ENCODE data around the gene PARD3. TPM values are rescaled to one million over a fixed set of nuclear protein-coding genes. Genes with fewer than 3 reads are reported as not detected.

PARD3 gene
- total and polyA plus RNA-seq, 5 donors, result 10.5 to 40.3 (median 27.8) TPM

GRCh38 chr10:34119456-34119855, 695.6 kb downstream of the PARD3 start:
- Histone ChIP-seq H3K27me3 (ENCODE audit: control insufficient read depth, insufficient read depth) (no peaks in the 10 kb centered on the region), H3K4me1 (ENCODE audit: control insufficient read depth, insufficient read depth, low read length) (peaks cover 2% of the 10 kb centered on the region), H3K27ac (ENCODE audit: low read length) (no peak overlapping the region), H3K4me3 (ENCODE audit: low read length) (no peak overlapping the region), H3K9me3 (ENCODE audit: control insufficient read depth, low read length) (no peaks in the 10 kb centered on the region)
- DNase-seq (peak in 1 of 3 donors; percentile 53), ATAC-seq (no peak)
- 88% methylated on average over 25 of the region's 25 CpGs for WGBS
- intact Hi-C loops (cut with DNase I), result no loop called here

GRCh38 chr10:34116681-34117271, 698.3 kb downstream of the PARD3 start:
- no peaks in the 10 kb centered on the region for H3K27me3 ChIP-seq (ENCODE audit: control insufficient read depth, insufficient read depth)
- no peak overlapping the region for H3K27ac ChIP-seq (ENCODE audit: low read length)
- peak overlapping the region; percentile 35 for H3K4me3 ChIP-seq (ENCODE audit: low read length)
- WGBS, result 16% methylated on average over 16 of the region's 16 CpGs
- peak; percentile 54 to 73 for ATAC-seq
- intact Hi-C loops (cut with DNase I), result no loop called here
- peaks cover 2% of the 10 kb centered on the region for H3K4me1 ChIP-seq (ENCODE audit: control insufficient read depth, insufficient read depth, low read length)
- no peak for DNase-seq
- no peaks in the 10 kb centered on the region for H3K9me3 ChIP-seq (ENCODE audit: control insufficient read depth, low read length)

DNA sequence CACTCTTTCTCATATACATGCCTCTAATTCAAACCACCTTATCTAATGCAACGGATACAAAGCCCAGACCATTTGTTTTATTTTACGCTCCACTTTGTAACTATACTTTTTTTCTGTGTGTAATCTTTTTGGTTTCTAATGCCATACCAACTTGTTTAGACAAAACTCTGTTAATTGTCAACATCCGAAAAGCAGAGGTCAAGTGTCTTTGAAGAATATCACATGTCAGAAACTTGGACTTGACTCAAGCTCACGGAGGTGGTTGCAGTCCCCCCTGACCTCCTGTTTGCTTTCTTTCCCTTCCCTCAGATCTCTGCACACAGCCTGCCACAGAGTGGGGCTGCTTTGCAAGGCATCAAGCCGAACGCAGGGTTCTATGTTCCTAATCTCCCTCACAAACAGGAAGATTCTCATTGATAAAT, 698.9 kb downstream of the PARD3 start:
- 28% methylated on average over 6 of the region's 6 CpGs for WGBS
- DNase-seq (no peak), ATAC-seq (peak in 1 of 2 donors; percentile 50)
- Histone ChIP-seq H3K9me3 (ENCODE audit: control insufficient read depth, low read length) (no peaks in the 10 kb centered on the region), H3K27me3 (ENCODE audit: control insufficient read depth, insufficient read depth) (no peaks in the 10 kb centered on the region), H3K4me1 (ENCODE audit: control insufficient read depth, insufficient read depth, low read length) (peaks cover 2% of the 10 kb centered on the region), H3K4me3 (ENCODE audit: low read length) (peak overlapping the region; percentile 35), H3K27ac (ENCODE audit: low read length) (no peak overlapping the region)
- intact Hi-C loops (cut with DNase I), result no loop called here

DNA sequence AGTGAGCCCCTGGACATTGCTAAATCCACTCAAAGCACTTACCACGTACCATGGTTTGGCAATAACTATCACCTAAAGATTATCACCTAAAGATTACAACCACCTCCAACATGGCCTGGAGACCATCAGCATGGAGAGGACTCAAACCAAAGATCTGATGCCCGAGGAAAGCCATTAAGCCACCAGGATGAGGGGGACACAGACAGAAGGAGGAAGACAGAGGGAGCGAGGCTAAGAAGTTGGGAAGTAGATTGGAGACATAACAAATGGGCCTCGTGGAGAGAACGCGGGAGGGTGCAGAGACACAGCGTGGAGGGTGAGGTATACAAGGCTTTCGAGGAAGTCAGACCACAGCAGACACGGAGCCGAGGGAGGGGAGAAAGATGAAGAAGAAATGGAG, 700.2 kb downstream of the PARD3 start:
- no peaks in the 10 kb centered on the region for H3K9me3 ChIP-seq (ENCODE audit: control insufficient read depth, low read length)
- DNase-seq (no peak), ATAC-seq (no peak)
- no peak overlapping the region for H3K27ac ChIP-seq (ENCODE audit: low read length)
- no peaks in the 10 kb centered on the region for H3K27me3 ChIP-seq (ENCODE audit: control insufficient read depth, insufficient read depth)
- 85% methylated on average over 10 of the region's 10 CpGs for WGBS
- intact Hi-C loops (cut with DNase I), result no loop called here
- H3K4me1 ChIP-seq (ENCODE audit: control insufficient read depth, insufficient read depth, low read length), result peaks cover 2% of the 10 kb centered on the region
- no peak overlapping the region for H3K4me3 ChIP-seq (ENCODE audit: low read length)

GRCh38 chr10:34113504-34114225, 701.4 kb downstream of the PARD3 start:
- Histone ChIP-seq H3K27ac (ENCODE audit: low read length) (no peak overlapping the region), H3K4me3 (ENCODE audit: low read length) (no peak overlapping the region), H3K27me3 (ENCODE audit: control insufficient read depth, insufficient read depth) (no peaks in the 10 kb centered on the region), H3K4me1 (ENCODE audit: control insufficient read depth, insufficient read depth, low read length) (peaks cover 2% of the 10 kb centered on the region), H3K9me3 (ENCODE audit: control insufficient read depth, low read length) (no peaks in the 10 kb centered on the region)
- WGBS, result 84% methylated on average over 6 of the region's 6 CpGs
- intact Hi-C loops (cut with DNase I), result no loop called here
- no peak for DNase-seq
- ATAC-seq, result no peak

- H3K27me3 ChIP-seq (ENCODE audit: control insufficient read depth, insufficient read depth), result no peaks in the 10 kb centered on the region
- H3K4me1 ChIP-seq (ENCODE audit: control insufficient read depth, insufficient read depth, low read length), result peaks cover 2% of the 10 kb centered on the region
- 79% methylated on average over 6 of the region's 6 CpGs for WGBS
- ATAC-seq (no peak), DNase-seq (no peak)
- no peaks in the 10 kb centered on the region for H3K9me3 ChIP-seq (ENCODE audit: control insufficient read depth, low read length)
- no peak overlapping the region for H3K4me3 ChIP-seq (ENCODE audit: low read length)
- intact Hi-C loops (cut with DNase I), result no loop called here
- H3K27ac ChIP-seq (ENCODE audit: low read length), result no peak overlapping the region
These were observed 702.8 kb downstream of the PARD3 start for GRCh38 chr10:34112171-34112782.

- intact Hi-C loops (cut with DNase I), result no loop called here
- Histone ChIP-seq H3K9me3 (ENCODE audit: control insufficient read depth, low read length) (no peaks in the 10 kb centered on the region), H3K4me1 (ENCODE audit: control insufficient read depth, insufficient read depth, low read length) (no peaks in the 10 kb centered on the region), H3K27me3 (ENCODE audit: control insufficient read depth, insufficient read depth) (no peaks in the 10 kb centered on the region), H3K27ac (ENCODE audit: low read length) (no peak overlapping the region), H3K4me3 (ENCODE audit: low read length) (no peak overlapping the region)
- no peak for ATAC-seq
- DNase-seq, result no peak
- WGBS, result 95% methylated on average over 10 of the region's 10 CpGs
These were observed 703.9 kb downstream of the PARD3 start for GRCh38 chr10:34111179-34111578.

- no peak overlapping the region for H3K4me3 ChIP-seq (ENCODE audit: low read length)
- intact Hi-C loops (cut with DNase I), result loop anchor here in 1 of 4 donors (10.0 kb wide), 1 partner anchor 535 kb away; no protein-coding TSS in a partner anchor
- WGBS, result 92% methylated on average over 20 of the region's 20 CpGs
- no peak for ATAC-seq
- no peak overlapping the region for H3K27ac ChIP-seq (ENCODE audit: low read length)
- H3K27me3 ChIP-seq (ENCODE audit: control insufficient read depth, insufficient read depth), result no peaks in the 10 kb centered on the region
- no peak for DNase-seq
- H3K9me3 ChIP-seq (ENCODE audit: control insufficient read depth, low read length), result no peaks in the 10 kb centered on the region
- H3K4me1 ChIP-seq (ENCODE audit: control insufficient read depth, insufficient read depth, low read length), result no peaks in the 10 kb centered on the region
These were observed 705.0 kb downstream of the PARD3 start for GRCh38 chr10:34109952-34110702.

DNA sequence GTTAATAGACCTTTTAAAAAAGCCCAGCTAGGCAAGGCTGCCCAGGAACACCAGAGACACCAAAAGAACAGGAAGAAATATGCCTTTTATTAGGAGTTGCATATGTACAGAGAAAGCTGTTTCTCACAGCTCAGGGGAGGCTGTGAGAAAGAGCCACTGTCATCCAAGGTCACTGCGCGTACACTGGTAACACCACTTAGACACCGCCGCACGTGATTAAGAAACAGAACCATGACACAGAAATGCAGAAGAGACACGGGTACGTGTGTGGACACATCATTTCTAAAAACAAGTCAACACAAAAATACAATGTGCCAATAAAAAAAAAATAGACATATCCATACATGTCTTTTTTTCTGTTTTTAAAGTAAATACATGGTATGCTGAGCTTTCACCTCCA, 705.6 kb downstream of the PARD3 start:
- 76% methylated on average over 7 of the region's 7 CpGs for WGBS
- peak; percentile 66 to 69 for ATAC-seq
- no peak for DNase-seq
- intact Hi-C loops (cut with DNase I), result loop anchor here in 1 of 4 donors (10.0 kb wide), 1 partner anchor 535 kb away; no protein-coding TSS in a partner anchor
- Histone ChIP-seq H3K27ac (ENCODE audit: low read length) (no peak overlapping the region), H3K4me1 (ENCODE audit: control insufficient read depth, insufficient read depth, low read length) (peaks cover 3% of the 10 kb centered on the region), H3K4me3 (ENCODE audit: low read length) (no peak overlapping the region), H3K27me3 (ENCODE audit: control insufficient read depth, insufficient read depth) (no peaks in the 10 kb centered on the region), H3K9me3 (ENCODE audit: control insufficient read depth, low read length) (no peaks in the 10 kb centered on the region)

- Histone ChIP-seq H3K4me1 (ENCODE audit: control insufficient read depth, insufficient read depth, low read length) (peaks cover 3% of the 10 kb centered on the region), H3K4me3 (ENCODE audit: low read length) (no peak overlapping the region), H3K9me3 (ENCODE audit: control insufficient read depth, low read length) (no peaks in the 10 kb centered on the region), H3K27ac (ENCODE audit: low read length) (no peak overlapping the region), H3K27me3 (ENCODE audit: control insufficient read depth, insufficient read depth) (no peaks in the 10 kb centered on the region)
- DNase-seq, result no peak
- intact Hi-C loops (cut with DNase I), result loop anchor here in 1 of 4 donors (10.0 kb wide), 1 partner anchor 537 kb away; no protein-coding TSS in a partner anchor
- no peak for ATAC-seq
- WGBS, result 92% methylated on average over 17 of the region's 17 CpGs
These were observed 707.2 kb downstream of the PARD3 start for GRCh38 chr10:34107626-34108516.
